AG04450 (cell line): Measurements from ENCODE around the gene AQP12A. TPM values are rescaled to one million over a fixed set of nuclear protein-coding genes. Genes with fewer than 3 reads are reported as not detected.
"Not testable (repeated sequence)": the region's sequence is repeated elsewhere in the genome, so short reads cannot be mapped to it uniquely, and the experiment has no call there.

Source experiments
- CTCF ChIA-PET: fragments of 300-600, 350-600 bp; formaldehyde crosslinking; extraction: SDS; loops from one replicate; lab custom pipeline; 2022; ENCODE audit warnings: antibody characterized with exemption, inconsistent platforms; lab: Charles Lee
- POLR2A ChIA-PET: fragments of 350-600 bp; formaldehyde crosslinking; extraction: SDS; loops from one replicate; lab custom pipeline; 2021; ENCODE audit warnings: antibody characterized with exemption, inconsistent platforms; lab: Yijun Ruan, JAX
- DNase-seq: peaks from one replicate; pipeline ENCODE4 v3.0.0-alpha.2; 2011; ENCODE audit warnings: low read depth, low spot score
- H3K27ac ChIP-seq: one replicate; pipeline ENCODE4 v1.5.1; 2012; ENCODE audit warnings: low read depth, low read length, control low read depth
- H3K27me3 ChIP-seq: one replicate; pipeline ENCODE4 v1.6.0; 2012; ENCODE audit warnings: low read length; ENCODE audit not compliant: control insufficient read depth, insufficient read depth
- H3K4me3 ChIP-seq: 2 replicates; pipeline ENCODE4 v1.5.1; 2011; ENCODE audit warnings: mild to moderate bottlenecking, low read depth, low read length, control low read depth
- H3K9me3 ChIP-seq: 2 replicates; pipeline ENCODE4 v1.5.1; 2012; ENCODE audit warnings: low read length; ENCODE audit not compliant: control insufficient read depth, insufficient read depth
- CTCF ChIP-seq: IDR thresholded peaks from 2 replicates; pipeline ENCODE4 v1.5.1; 2011; ENCODE audit warnings: low read depth, low read length, control low read depth, inconsistent platforms
- polyA minus RNA-seq: library from RNA; depleted of rRNA, polyadenylated mRNA; stranded (reverse); fragments of >200 nt; gene quantifications from 2 replicates; pipeline ENCODE4 v1.2.3, GENCODE V29; 2011; rRNA and poly(A)+ RNA removed
- polyA plus RNA-seq: library from polyadenylated mRNA; depleted of rRNA; stranded (reverse); fragments of >200 nt; gene quantifications from 2 replicates; pipeline ENCODE4 v1.2.3, GENCODE V29; 2011; rRNA removed

Gene AQP12A
- polyA plus RNA-seq (not detected in 2 replicates), polyA minus RNA-seq (not detected in 2 replicates)

DNA sequence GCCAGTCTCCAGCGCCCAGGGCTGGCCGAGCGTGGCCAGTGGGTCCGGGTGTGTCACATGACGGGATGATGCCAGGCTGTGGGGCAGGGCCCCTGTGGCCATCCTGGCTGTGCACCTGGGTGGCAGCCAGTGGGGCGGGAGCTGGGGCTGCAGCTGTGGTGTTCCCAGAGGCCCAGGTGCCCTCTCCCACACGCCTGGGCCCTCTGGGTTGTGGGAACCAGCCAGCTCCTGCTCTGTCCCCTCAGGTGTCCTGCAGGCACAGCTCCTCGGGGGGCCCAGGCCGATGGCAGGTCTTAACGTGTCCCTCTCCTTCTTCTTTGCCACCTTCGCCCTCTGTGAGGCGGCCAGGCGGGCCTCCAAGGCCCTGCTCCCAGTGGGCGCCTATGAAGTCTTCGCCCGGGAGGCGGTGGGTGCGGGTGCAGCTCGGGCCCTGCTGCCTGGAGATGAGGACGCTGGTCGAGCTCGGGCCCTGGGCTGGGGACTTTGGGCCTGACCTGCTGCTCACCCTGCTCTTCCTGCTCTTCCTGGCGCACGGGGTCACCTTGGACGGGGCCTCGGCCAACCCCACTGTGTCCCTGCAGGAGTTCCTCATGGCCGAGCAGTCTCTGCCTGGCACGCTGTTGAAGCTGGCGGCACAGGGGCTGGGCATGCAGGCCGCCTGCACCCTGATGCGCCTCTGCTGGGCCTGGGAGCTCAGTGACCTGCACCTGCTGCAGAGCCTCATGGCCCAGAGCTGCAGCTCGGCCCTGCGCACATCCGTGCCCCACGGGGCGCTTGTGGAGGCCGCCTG is at the start of gene AQP12A:
TSS of gene AQP12A (plus strand) at position 236 of the 790 bp plus-strand sequence. CDS start at position 284, 48 bp downstream.
- H3K4me3 ChIP-seq, H3K27ac ChIP-seq, POLR2A ChIA-PET, DNase-seq, CTCF ChIA-PET, H3K9me3 ChIP-seq, H3K27me3 ChIP-seq: not testable (repeated sequence)

- POLR2A ChIA-PET, result no interaction called here
- DNase-seq, result no peak
- Histone ChIP-seq H3K4me3 (no peak overlapping the region), H3K27me3 (peaks cover 25% of the 10 kb centered on the region), H3K27ac (no peak overlapping the region), H3K9me3 (peaks cover 5% of the 10 kb centered on the region; the same call in 1 of the 2 replicates)
- CTCF ChIA-PET, result no interaction called here
- no peak for TF ChIP-seq CTCF
Measured at GRCh38 chr2:240642061-240642805, 49.4 kb upstream of the AQP12A start.

GRCh38 chr2:240642806-240643092 is 48.9 kb upstream of the AQP12A start:
- Histone ChIP-seq H3K4me3 (no peak overlapping the region), H3K9me3 (peaks cover 5% of the 10 kb centered on the region; the same call in 1 of the 2 replicates), H3K27me3 (peaks cover 30% of the 10 kb centered on the region), H3K27ac (no peak overlapping the region)
- ChIA-PET CTCF (no interaction called here), POLR2A (no interaction called here)
- TF ChIP-seq CTCF, result no peak
- DNase-seq, result no peak

GRCh38 chr2:240643093-240643810 is 48.4 kb upstream of the AQP12A start:
- POLR2A ChIA-PET, result no interaction called here
- no peak for DNase-seq
- peaks cover 5% of the 10 kb centered on the region; the same call in 1 of the 2 replicates for H3K9me3 ChIP-seq
- H3K27me3 ChIP-seq, result peaks cover 32% of the 10 kb centered on the region
- TF ChIP-seq CTCF, result no peak
- H3K27ac ChIP-seq, result no peak overlapping the region
- H3K4me3 ChIP-seq, result no peak overlapping the region
- CTCF ChIA-PET, result no interaction called here

- ChIA-PET POLR2A (no interaction called here), CTCF (no interaction called here)
- DNase-seq, result no peak
- Histone ChIP-seq H3K9me3 (peaks cover 5% of the 10 kb centered on the region; the same call in 1 of the 2 replicates), H3K27me3 (peaks cover 34% of the 10 kb centered on the region), H3K4me3 (no peak overlapping the region), H3K27ac (no peak overlapping the region)
- TF ChIP-seq CTCF, result no peak
Measured at GRCh38 chr2:240643811-240644150, 47.9 kb upstream of the AQP12A start.
